NCI-H1930 (cell line): ENCODE results near the gene SYT1.

ENCODE experiments used
- DNase-seq, 2 experiments: peaks; one replicate each; lab custom pipeline; 2025; lab: John Stamatoyannopoulos, UW

Gene SYT1

GRCh38 chr12:79217306-79217705, 352.7 kb downstream of the SYT1 start:
- no peak for DNase-seq

GRCh38 chr12:79223210-79223609, 358.6 kb downstream of the SYT1 start:
- no peak for DNase-seq

- DNase-seq, result no peak
Observed at GRCh38 chr12:79223761-79224160, 359.2 kb downstream of the SYT1 start.

GRCh38 chr12:79227091-79227490, 362.5 kb downstream of the SYT1 start:
- no peak for DNase-seq

- DNase-seq, result no peak
Observed at GRCh38 chr12:79227646-79228045, 363.1 kb downstream of the SYT1 start.

GRCh38 chr12:79233341-79233781, 368.8 kb downstream of the SYT1 start:
- no peak for DNase-seq

- no peak for DNase-seq
Observed at GRCh38 chr12:79236920-79237319, 372.3 kb downstream of the SYT1 start.

GRCh38 chr12:79238246-79238645, 373.7 kb downstream of the SYT1 start:
- no peak for DNase-seq

GRCh38 chr12:79247494-79247893, 382.9 kb downstream of the SYT1 start:
- no peak for DNase-seq

GRCh38 chr12:79250186-79250585, 385.6 kb downstream of the SYT1 start:
- DNase-seq, result no peak

GRCh38 chr12:79250960-79251755, 386.6 kb downstream of the SYT1 start:
- no peak for DNase-seq

GRCh38 chr12:79252358-79253075, 387.9 kb downstream of the SYT1 start:
- no peak for DNase-seq

- no peak for DNase-seq
Observed at GRCh38 chr12:79255288-79255687, 390.7 kb downstream of the SYT1 start.

- no peak for DNase-seq
Observed at GRCh38 chr12:79260923-79261322, 396.3 kb downstream of the SYT1 start.

GRCh38 chr12:79262938-79263337, 398.4 kb downstream of the SYT1 start:
- no peak for DNase-seq

- DNase-seq, result no peak
Observed at GRCh38 chr12:79266343-79267144, 402.0 kb downstream of the SYT1 start.

GRCh38 chr12:79267580-79267979, 403.0 kb downstream of the SYT1 start:
- DNase-seq, result no peak

GRCh38 chr12:79274501-79275064, 410.0 kb downstream of the SYT1 start:
- no peak for DNase-seq

GRCh38 chr12:79275631-79276030, 411.1 kb downstream of the SYT1 start:
- DNase-seq, result no peak

GRCh38 chr12:79283364-79283763, 418.8 kb downstream of the SYT1 start:
- DNase-seq, result no peak

- DNase-seq, result no peak
Observed at GRCh38 chr12:79288911-79289310, 424.3 kb downstream of the SYT1 start.

GRCh38 chr12:79291711-79292110, 427.1 kb downstream of the SYT1 start:
- DNase-seq, result no peak
